ENCODE measurements around the gene CLDN22.

DNA sequence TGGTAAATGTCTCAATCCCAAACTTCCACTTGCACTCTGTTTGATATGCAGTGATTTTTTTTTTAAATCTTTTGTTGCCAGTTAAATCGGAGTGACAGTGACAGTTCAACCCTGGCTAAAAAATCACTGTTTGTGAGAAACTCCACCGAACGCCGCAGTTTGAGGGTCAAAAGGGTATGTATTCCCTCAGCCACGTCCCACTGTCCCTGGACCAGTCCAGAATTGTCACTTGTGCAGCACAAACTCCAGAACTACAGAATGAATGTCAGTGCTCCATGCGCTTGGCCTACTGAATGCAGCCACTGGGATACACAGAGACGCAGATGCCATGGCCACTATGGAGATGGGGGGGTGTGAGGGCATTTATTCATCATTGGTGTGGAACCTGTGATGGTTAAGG lies 34.2 kb downstream of the CLDN22 start:
- TF ChIP-seq, protein P1, sequence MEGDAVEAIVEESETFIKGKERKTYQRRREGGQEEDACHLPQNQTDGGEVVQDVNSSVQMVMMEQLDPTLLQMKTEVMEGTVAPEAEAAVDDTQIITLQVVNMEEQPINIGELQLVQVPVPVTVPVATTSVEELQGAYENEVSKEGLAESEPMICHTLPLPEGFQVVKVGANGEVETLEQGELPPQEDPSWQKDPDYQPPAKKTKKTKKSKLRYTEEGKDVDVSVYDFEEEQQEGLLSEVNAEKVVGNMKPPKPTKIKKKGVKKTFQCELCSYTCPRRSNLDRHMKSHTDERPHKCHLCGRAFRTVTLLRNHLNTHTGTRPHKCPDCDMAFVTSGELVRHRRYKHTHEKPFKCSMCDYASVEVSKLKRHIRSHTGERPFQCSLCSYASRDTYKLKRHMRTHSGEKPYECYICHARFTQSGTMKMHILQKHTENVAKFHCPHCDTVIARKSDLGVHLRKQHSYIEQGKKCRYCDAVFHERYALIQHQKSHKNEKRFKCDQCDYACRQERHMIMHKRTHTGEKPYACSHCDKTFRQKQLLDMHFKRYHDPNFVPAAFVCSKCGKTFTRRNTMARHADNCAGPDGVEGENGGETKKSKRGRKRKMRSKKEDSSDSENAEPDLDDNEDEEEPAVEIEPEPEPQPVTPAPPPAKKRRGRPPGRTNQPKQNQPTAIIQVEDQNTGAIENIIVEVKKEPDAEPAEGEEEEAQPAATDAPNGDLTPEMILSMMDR (IDR thresholded peaks at IDR 0.05): no peak
- no peak for TF ChIP-seq ZFX (IDR thresholded peaks at IDR 0.05; ENCODE audit: borderline replicate concordance)

Data from 22Rv1 (cell line).